ENCODE data around the gene NXNL1. TPM values are rescaled to one million over a fixed set of nuclear protein-coding genes. Genes with fewer than 3 reads are reported as not detected.

Gene NXNL1
- total and polyA plus RNA-seq, 9 of the 15 experiments (the other 6 are each of a cell fraction or from before 2014, with no cell fraction given), result not detected

DNA sequence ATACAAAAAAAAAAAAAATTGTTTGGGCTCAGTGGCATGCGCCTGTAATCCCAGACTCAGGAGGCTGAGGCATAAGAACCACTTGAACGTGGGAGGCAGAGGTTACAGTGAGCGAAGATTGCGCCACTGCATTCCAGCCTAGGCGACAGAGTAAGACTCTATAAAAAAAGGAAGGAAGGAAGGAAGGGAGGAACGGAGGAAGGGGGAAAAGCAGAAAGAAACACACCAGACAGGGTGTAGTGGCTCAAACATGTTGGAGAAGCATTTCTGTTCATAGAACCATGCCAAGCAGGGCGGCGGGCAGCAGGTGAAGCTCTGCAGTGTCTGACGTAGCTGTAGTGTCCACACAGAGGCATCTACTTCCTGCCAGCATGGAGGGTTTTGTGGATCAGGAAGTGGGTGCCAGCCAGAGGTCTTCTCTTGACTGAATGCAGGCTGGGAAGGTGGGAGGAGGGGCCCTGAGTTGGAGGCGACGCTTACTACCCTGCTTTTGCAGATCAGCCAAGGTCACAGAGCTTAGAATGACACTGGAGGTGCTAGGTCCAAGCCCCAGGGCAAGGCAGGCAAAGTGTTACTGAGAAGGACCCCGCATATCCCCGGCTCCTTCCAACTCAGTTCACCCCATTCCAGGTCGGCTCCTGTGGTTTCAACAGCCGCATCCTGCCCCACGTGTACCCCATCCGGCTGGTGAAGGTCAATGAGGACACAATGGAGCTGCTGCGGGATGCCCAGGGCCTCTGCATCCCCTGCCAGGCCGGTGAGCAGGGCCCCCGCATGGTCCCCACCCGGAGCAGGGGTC lies 39.1 kb upstream of the NXNL1 start:
- intact Hi-C loops (cut with micrococcal nuclease), result no loop called here
- no TSS peak for BruUV-seq (replicated peaks)
- POLR2A ChIA-PET, result interaction anchor here (0.6 kb wide), 1 partner anchor 1479 kb away, joined by 3 read pairs; no protein-coding TSS in a partner anchor
- peak; percentile 62; the same call in 1 of the 2 replicates for TF ChIP-seq CEBPG (CRISPR knock-in tag; IDR thresholded peaks at IDR 0.05)
- no peak for TF ChIP-seq CEBPG (tag; conservative IDR thresholded peaks at IDR 0.05 in 1 of 2, IDR thresholded peaks at IDR 0.05 in 1 of 2)
- TF ChIP-seq GABPA (tag; conservative IDR thresholded peaks at IDR 0.05; ENCODE audit: low read depth), result no peak
- no peak for TF ChIP-seq TFAM (CRISPR knock-in tag; conservative IDR thresholded peaks at IDR 0.05)
- no peak for TF ChIP-seq THRAP3 (IDR thresholded peaks at IDR 0.05; ENCODE audit: borderline replicate concordance)
- no peak for TF ChIP-seq ATF2 (CRISPR knock-in tag; IDR thresholded peaks at IDR 0.05)
- peak; percentile 44; the same call in 1 of the 2 replicates for TF ChIP-seq TEAD4 (IDR thresholded peaks at IDR 0.05; ENCODE audit: low read length)
- TF ChIP-seq TEAD4 (CRISPR knock-in tag; IDR thresholded peaks at IDR 0.05; ENCODE audit: borderline replicate concordance), result no peak
- TF ChIP-seq ZNF408 (CRISPR knock-in tag; IDR thresholded peaks at IDR 0.05; ENCODE audit: low read depth), result no peak
- TF ChIP-seq ZSCAN32 (CRISPR knock-in tag; IDR thresholded peaks at IDR 0.05), result no peak
- TF ChIP-seq CEBPB (tag; IDR thresholded peaks at IDR 0.05), result peak; percentile 77
- no peak for TF ChIP-seq FOXK2 (conservative IDR thresholded peaks at IDR 0.05 in 1 of 2, IDR thresholded peaks at IDR 0.05 in 1 of 2; ENCODE audit: low read depth in 2 of 2)
- no peak for TF ChIP-seq ZNF668 (CRISPR knock-in tag; IDR thresholded peaks at IDR 0.05)
- TF ChIP-seq TCFL5 (CRISPR knock-in tag; conservative IDR thresholded peaks at IDR 0.05), result no peak
- TF ChIP-seq, protein P1, sequence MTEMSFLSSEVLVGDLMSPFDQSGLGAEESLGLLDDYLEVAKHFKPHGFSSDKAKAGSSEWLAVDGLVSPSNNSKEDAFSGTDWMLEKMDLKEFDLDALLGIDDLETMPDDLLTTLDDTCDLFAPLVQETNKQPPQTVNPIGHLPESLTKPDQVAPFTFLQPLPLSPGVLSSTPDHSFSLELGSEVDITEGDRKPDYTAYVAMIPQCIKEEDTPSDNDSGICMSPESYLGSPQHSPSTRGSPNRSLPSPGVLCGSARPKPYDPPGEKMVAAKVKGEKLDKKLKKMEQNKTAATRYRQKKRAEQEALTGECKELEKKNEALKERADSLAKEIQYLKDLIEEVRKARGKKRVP (CRISPR knock-in tag; IDR thresholded peaks at IDR 0.05), result no peak
- TF ChIP-seq HDAC6 (IDR thresholded peaks at IDR 0.05; ENCODE audit: low read depth, low read length), result no peak
- no peak for TF ChIP-seq ZNF778 (CRISPR knock-in tag; IDR thresholded peaks at IDR 0.05)

More for the DNA sequence above, 39.1 kb upstream of the NXNL1 start:
- Histone ChIP-seq H3K4me2 (ENCODE audit: insufficient read depth, low read length) (no peak overlapping the region), H4K20me1 (replicated peaks; ENCODE audit: control insufficient read depth, insufficient read depth, low read length) (no peaks in the 10 kb centered on the region; the same call in 1 of the 2 replicates), H3K79me2 (ENCODE audit: control insufficient read depth, insufficient read depth, low read length) (no peaks in the 10 kb centered on the region), H3K36me3 (ENCODE audit: control insufficient read depth, insufficient read depth, low read length) (peaks cover 5% of the 10 kb centered on the region; the same call in 1 of the 3 replicates), H3K4me3 (no peak overlapping the region), H3K27ac (ENCODE audit: extremely low read depth, low read depth, low read length) (peak overlapping the region; percentile 37; the same call in 2 of the 3 replicates), H3K9ac (ENCODE audit: insufficient read depth in 1 of 2, low read depth in 2 of 2, low read length in 2 of 2) (peak overlapping the region in 1 of 2 experiments; percentile 80; a peak in 2 of 4 replicates), H3K27me3 (ENCODE audit: control insufficient read depth in 2 of 2, insufficient read depth in 2 of 2, low read length in 2 of 2) (no peaks in the 10 kb centered on the region), H2AFZ (ENCODE audit: low read depth, low read length) (no peak overlapping the region), H3K9me3 (replicated peaks; ENCODE audit: control insufficient read depth, insufficient read depth, low read depth, low read length) (no peaks in the 10 kb centered on the region), H3K9me1 (ENCODE audit: control insufficient read depth, insufficient read depth, low read length) (no peaks in the 10 kb centered on the region), H3K4me1 (replicated peaks in 1 of 2; ENCODE audit: control insufficient read depth in 2 of 2, insufficient read depth in 2 of 2, low read length in 2 of 2) (peaks cover 6 to 41% of the 10 kb centered on the region in 2 experiments; a peak in 3 of 5 replicates)
- FAIRE-seq (no peak), DNase-seq (ENCODE audit: extremely low read depth in 1 of 4, low spot score in 3 of 4) (no peak), ATAC-seq (no peak)
- WGBS (ENCODE audit: insufficient coverage, low coverage, missing lambda C conversion rate), result 72% methylated on average over 21 of the region's 21 CpGs
- CTCF ChIA-PET (ENCODE audit: low intra/inter-chr PET ratio), result no interaction called here
- in situ Hi-C loops (cut with MboI), result loop anchor here (5.0 kb wide), 1 partner anchor 357 kb away; the partner anchor contains the start of gene RPL18A
